ENCODE measurements around the gene CDKAL1.

DNA sequence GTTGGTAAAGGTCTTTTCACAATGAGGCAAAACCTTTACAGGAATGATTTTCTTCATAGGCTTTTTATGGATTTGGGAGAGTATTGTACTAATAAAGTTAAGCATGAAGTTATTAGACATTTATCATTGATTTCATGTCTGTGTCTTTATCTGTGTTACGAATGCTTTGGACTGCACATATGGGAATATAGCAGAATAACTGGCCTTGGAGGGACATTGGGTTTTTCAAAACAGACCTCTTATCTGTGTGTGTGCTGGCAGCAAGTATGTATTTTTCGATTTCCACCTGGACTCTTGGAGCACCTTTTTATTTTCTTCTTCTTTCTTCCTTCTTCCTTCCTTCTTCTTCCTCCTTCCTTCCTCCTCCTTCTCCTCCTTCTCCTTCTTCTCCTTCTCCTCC is 74.6 kb downstream of the CDKAL1 start:
- no peak for TF ChIP-seq POLR2A (IDR thresholded peaks at IDR 0.05; ENCODE audit: low read depth)
- no peak for TF ChIP-seq CTCF (IDR thresholded peaks at IDR 0.05)
- TF ChIP-seq POLR2AphosphoS5 (IDR thresholded peaks at IDR 0.05), result no peak
- TF ChIP-seq EP300 (IDR thresholded peaks at IDR 0.05), result no peak

Measured in esophagus muscularis mucosa (tissue), 4 donors.